ENCODE data around the gene ATP1A3.

DNA sequence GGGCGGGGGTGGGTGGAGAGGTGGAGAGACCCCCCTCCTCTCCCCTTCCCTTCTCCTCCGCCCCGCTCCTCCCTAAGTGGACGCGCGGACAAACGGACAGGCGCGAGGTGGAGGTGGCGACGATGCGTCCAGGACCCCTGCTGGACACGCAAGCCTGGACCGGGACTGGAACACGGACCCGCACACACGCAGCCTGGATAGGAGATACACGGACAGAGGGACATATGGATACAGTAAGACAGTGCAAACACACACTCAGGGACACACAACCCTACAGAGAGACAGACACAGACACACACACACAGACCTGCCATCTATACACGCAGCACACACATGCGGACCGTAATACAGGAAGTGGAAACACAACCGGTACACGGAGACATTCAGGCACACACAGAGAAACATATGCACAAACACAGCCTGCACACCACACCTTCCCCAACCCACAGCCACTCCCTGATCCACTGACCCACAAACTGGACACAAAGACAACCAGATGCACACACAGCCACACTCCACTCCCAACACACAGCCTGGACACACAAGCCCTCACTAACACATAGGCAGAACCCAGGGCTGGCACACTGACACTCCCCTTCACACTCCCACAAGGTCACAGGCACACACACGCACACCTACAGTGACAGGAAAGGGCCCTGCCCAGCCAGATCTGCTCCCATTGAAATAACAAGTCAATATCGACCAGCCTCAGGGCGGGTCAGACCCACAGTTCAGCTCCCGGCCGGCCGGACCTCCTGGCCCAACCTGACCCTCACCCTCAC, 65.1 kb downstream of the ATP1A3 start:
- TF ChIP-seq, protein P1, sequence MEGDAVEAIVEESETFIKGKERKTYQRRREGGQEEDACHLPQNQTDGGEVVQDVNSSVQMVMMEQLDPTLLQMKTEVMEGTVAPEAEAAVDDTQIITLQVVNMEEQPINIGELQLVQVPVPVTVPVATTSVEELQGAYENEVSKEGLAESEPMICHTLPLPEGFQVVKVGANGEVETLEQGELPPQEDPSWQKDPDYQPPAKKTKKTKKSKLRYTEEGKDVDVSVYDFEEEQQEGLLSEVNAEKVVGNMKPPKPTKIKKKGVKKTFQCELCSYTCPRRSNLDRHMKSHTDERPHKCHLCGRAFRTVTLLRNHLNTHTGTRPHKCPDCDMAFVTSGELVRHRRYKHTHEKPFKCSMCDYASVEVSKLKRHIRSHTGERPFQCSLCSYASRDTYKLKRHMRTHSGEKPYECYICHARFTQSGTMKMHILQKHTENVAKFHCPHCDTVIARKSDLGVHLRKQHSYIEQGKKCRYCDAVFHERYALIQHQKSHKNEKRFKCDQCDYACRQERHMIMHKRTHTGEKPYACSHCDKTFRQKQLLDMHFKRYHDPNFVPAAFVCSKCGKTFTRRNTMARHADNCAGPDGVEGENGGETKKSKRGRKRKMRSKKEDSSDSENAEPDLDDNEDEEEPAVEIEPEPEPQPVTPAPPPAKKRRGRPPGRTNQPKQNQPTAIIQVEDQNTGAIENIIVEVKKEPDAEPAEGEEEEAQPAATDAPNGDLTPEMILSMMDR (IDR thresholded peaks at IDR 0.05 in 2 of 3, conservative IDR thresholded peaks at IDR 0.05 in 1 of 3; ENCODE audit: borderline replicate concordance in 1 of 3, insufficient read depth in 1 of 3, low read depth in 2 of 3, low read length in 2 of 3) = no peak
- TF ChIP-seq, protein P2, sequence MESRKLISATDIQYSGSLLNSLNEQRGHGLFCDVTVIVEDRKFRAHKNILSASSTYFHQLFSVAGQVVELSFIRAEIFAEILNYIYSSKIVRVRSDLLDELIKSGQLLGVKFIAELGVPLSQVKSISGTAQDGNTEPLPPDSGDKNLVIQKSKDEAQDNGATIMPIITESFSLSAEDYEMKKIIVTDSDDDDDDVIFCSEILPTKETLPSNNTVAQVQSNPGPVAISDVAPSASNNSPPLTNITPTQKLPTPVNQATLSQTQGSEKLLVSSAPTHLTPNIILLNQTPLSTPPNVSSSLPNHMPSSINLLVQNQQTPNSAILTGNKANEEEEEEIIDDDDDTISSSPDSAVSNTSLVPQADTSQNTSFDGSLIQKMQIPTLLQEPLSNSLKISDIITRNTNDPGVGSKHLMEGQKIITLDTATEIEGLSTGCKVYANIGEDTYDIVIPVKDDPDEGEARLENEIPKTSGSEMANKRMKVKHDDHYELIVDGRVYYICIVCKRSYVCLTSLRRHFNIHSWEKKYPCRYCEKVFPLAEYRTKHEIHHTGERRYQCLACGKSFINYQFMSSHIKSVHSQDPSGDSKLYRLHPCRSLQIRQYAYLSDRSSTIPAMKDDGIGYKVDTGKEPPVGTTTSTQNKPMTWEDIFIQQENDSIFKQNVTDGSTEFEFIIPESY (IDR thresholded peaks at IDR 0.05; ENCODE audit: extremely low read depth, insufficient replicate concordance, low read length) = no peak
- TF ChIP-seq EZH2 (IDR thresholded peaks at IDR 0.05) = no peak
- TF ChIP-seq, protein P3, sequence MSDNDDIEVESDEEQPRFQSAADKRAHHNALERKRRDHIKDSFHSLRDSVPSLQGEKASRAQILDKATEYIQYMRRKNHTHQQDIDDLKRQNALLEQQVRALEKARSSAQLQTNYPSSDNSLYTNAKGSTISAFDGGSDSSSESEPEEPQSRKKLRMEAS (IDR thresholded peaks at IDR 0.05) = no peak
- no peak for TF ChIP-seq FOSL1 (IDR thresholded peaks at IDR 0.05; ENCODE audit: low read depth)
- no peak for TF ChIP-seq SIN3A (IDR thresholded peaks at IDR 0.05; ENCODE audit: low read depth)
- no peak for TF ChIP-seq JUND (IDR thresholded peaks at IDR 0.05)
- no peak for TF ChIP-seq POLR2A (IDR thresholded peaks at IDR 0.05; ENCODE audit: borderline replicate concordance, extremely low read depth, insufficient read depth, insufficient read length)
- TF ChIP-seq, protein P4, sequence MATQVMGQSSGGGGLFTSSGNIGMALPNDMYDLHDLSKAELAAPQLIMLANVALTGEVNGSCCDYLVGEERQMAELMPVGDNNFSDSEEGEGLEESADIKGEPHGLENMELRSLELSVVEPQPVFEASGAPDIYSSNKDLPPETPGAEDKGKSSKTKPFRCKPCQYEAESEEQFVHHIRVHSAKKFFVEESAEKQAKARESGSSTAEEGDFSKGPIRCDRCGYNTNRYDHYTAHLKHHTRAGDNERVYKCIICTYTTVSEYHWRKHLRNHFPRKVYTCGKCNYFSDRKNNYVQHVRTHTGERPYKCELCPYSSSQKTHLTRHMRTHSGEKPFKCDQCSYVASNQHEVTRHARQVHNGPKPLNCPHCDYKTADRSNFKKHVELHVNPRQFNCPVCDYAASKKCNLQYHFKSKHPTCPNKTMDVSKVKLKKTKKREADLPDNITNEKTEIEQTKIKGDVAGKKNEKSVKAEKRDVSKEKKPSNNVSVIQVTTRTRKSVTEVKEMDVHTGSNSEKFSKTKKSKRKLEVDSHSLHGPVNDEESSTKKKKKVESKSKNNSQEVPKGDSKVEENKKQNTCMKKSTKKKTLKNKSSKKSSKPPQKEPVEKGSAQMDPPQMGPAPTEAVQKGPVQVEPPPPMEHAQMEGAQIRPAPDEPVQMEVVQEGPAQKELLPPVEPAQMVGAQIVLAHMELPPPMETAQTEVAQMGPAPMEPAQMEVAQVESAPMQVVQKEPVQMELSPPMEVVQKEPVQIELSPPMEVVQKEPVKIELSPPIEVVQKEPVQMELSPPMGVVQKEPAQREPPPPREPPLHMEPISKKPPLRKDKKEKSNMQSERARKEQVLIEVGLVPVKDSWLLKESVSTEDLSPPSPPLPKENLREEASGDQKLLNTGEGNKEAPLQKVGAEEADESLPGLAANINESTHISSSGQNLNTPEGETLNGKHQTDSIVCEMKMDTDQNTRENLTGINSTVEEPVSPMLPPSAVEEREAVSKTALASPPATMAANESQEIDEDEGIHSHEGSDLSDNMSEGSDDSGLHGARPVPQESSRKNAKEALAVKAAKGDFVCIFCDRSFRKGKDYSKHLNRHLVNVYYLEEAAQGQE (IDR thresholded peaks at IDR 0.05; ENCODE audit: low read depth) = no peak
- no peak for TF ChIP-seq POLR2AphosphoS5 (IDR thresholded peaks at IDR 0.05; ENCODE audit: low read depth, low read length)
- TF ChIP-seq CBX3 (IDR thresholded peaks at IDR 0.05; ENCODE audit: low read depth) = no peak
- TF ChIP-seq EZH2phosphoT487 (IDR thresholded peaks at IDR 0.05; ENCODE audit: borderline replicate concordance) = no peak
- TF ChIP-seq YY1 (IDR thresholded peaks at IDR 0.05; ENCODE audit: extremely low read depth, insufficient replicate concordance, low read depth, low read length) = no peak
- no peak for TF ChIP-seq ZFX (IDR thresholded peaks at IDR 0.05)
